Neural crest cell (in vitro differentiated cells): ENCODE data around the gene CDH18. TPM values are rescaled to one million over a fixed set of nuclear protein-coding genes. Genes with fewer than 3 reads are reported as not detected.

Experiments used
- DNase-seq: peaks from one replicate; pipeline ENCODE4 v3.0.0; 2021; ENCODE audit warnings: low read depth, mixed read lengths, low spot score
- H3K27ac Mint-ChIP-seq: one replicate; pipeline ENCODE4 v1.8.0; 2021; ENCODE audit warnings: mild to moderate bottlenecking, mixed read lengths; ENCODE audit not compliant: unreplicated experiment
- H3K27me3 Mint-ChIP-seq: 2 replicates; pipeline ENCODE4 v1.8.0; 2021; ENCODE audit warnings: low read depth, mild to moderate bottlenecking, mixed read lengths
- H3K36me3 Mint-ChIP-seq: 2 replicates; pipeline ENCODE4 v1.8.0; 2021; ENCODE audit warnings: low read depth, mild to moderate bottlenecking, mixed read lengths
- H3K4me1 Mint-ChIP-seq: 2 replicates; pipeline ENCODE4 v1.8.0; 2021; ENCODE audit warnings: mixed read lengths
- H3K4me3 Mint-ChIP-seq: one replicate; pipeline ENCODE4 v1.8.0; 2021; ENCODE audit warnings: mild to moderate bottlenecking, mixed read lengths
- H3K9me3 Mint-ChIP-seq: 2 replicates; pipeline ENCODE4 v1.8.0; 2021; ENCODE audit warnings: mixed read lengths
- total RNA-seq: library from RNA; stranded (reverse); gene quantifications from 2 replicates; pipeline ENCODE4 v1.2.1, GENCODE V29; 2021
- TF ChIP-seq, protein P1 (sequence below): fragments of 200-600 bp; sonication (generic); conservative IDR thresholded peaks from 2 replicates; pipeline ENCODE4 v1.5.0; 2021; ENCODE audit warnings: antibody characterized with exemption, mild to moderate bottlenecking

CDH18 gene
- total RNA-seq, 1 donor from 2014 or later, result 2.2 TPM

DNA sequence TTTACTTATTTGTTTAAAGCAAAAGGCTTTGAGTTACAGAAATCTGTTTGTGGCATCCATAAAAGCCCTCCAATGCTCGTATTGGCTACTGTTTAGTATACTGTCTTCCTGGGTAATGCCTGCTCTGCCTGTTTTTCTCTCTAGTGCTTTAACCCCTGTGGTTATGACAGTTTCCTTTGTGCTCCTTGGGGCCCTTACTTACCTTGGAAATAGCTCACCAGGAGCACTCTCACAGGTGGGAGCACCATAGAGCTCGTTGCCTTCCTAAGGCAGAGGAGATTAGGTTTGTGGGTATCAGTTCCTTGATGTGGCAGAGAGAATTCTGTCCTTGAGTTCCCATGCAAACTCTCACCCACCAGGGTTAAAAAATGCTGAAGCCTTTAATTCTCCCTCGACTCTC, 242.8 kb downstream of the CDH18 start:
- no peak for DNase-seq
- Mint-ChIP-seq H3K9me3 (no peaks in the 10 kb centered on the region), H3K36me3 (no peaks in the 10 kb centered on the region), H3K4me1 (no peaks in the 10 kb centered on the region), H3K27ac (no peak overlapping the region), H3K4me3 (no peak overlapping the region), H3K27me3 (no peaks in the 10 kb centered on the region)
- TF ChIP-seq, protein P1, sequence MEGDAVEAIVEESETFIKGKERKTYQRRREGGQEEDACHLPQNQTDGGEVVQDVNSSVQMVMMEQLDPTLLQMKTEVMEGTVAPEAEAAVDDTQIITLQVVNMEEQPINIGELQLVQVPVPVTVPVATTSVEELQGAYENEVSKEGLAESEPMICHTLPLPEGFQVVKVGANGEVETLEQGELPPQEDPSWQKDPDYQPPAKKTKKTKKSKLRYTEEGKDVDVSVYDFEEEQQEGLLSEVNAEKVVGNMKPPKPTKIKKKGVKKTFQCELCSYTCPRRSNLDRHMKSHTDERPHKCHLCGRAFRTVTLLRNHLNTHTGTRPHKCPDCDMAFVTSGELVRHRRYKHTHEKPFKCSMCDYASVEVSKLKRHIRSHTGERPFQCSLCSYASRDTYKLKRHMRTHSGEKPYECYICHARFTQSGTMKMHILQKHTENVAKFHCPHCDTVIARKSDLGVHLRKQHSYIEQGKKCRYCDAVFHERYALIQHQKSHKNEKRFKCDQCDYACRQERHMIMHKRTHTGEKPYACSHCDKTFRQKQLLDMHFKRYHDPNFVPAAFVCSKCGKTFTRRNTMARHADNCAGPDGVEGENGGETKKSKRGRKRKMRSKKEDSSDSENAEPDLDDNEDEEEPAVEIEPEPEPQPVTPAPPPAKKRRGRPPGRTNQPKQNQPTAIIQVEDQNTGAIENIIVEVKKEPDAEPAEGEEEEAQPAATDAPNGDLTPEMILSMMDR, result no peak

DNA sequence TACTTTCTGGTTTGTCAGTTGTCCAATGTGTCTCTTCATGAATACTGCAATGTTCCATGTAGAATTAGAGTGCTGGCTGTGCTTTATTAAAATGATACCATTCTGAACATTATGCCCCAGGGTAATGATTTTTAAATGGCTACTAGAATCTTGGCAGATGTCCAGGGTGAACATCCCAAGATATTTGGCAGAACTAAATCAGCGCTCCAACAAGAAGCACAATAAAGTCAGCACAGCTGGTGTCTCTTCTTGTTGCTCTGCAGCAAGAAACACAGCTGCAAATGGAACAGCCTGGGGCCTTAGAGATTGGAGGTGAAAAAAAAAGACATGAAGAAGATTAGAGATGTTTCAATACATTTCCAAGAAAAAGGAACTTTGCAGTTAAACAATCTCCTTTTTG, 248.3 kb downstream of the CDH18 start:
- TF ChIP-seq, protein P1, result no peak
- Mint-ChIP-seq H3K27me3 (no peaks in the 10 kb centered on the region), H3K27ac (no peak overlapping the region), H3K4me3 (no peak overlapping the region), H3K36me3 (no peaks in the 10 kb centered on the region), H3K9me3 (no peaks in the 10 kb centered on the region), H3K4me1 (no peaks in the 10 kb centered on the region)
- DNase-seq, result no peak

DNA sequence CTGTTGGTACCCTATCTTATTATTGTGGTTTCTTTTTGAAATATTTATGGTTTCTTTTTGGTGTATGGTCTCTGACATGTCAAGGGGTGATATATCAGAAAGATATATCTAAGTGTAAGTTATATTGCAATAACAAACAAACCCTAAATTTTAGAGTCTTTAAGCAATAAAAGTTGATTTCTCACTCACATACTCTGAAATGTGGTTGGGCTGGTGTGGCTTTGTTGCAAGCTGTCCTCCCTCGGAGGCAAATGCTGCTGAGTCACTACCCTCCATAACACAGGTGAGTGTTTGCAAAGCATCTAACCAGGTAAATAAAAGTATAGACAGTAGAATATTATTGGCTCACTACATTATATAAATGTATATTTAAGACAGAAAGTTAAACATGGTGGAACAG, 253.2 kb downstream of the CDH18 start:
- no peaks in the 10 kb centered on the region for H3K4me1 Mint-ChIP-seq
- H3K27me3 Mint-ChIP-seq, result no peaks in the 10 kb centered on the region
- TF ChIP-seq, protein P1, result no peak
- H3K9me3 Mint-ChIP-seq, result peaks cover 4% of the 10 kb centered on the region
- no peak overlapping the region for H3K4me3 Mint-ChIP-seq
- peaks cover 3% of the 10 kb centered on the region for H3K36me3 Mint-ChIP-seq
- DNase-seq, result no peak
- no peak overlapping the region for H3K27ac Mint-ChIP-seq

DNA sequence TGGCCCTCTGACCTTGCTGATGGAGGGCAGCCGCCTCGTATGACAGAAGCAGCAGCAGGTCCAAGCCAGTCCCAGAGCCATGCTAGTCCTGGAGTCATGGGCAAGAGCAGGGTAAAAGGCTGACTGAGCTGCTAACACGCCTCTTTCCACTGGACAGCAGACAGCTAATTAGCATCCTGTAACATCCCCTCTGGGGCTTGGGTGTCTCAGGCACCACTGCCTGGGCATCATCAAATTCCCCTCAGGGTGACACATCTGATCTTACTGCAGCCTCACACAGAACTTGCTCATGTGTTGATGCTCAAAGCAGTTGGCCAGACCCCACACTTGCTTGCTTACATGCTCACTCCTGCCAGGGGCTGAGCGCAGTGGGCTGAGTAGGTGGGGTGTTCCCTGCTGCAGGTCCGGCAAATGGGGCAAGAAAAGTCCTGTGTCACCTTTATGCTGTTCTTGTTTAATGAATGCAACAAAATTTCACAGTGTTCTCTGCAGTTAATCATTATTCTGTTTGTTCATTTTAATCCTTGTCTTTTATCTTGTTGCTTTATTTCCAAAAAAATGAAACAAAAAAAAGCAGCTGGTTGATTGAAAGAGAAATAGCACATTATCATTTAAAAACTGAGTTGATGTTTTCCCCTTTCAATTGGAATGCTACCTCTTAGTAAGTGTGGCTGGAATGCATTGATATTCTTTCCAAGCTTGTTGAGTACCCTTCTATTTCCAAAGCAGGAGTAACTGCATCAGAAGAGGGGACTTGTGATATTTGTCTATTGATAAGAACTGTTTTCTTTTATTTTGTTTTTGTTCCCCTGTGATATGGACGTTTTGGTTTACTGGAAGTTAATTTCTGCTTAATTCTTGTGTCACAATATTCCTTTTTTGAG, 254.1 kb downstream of the CDH18 start:
- no peak for DNase-seq
- Mint-ChIP-seq H3K27me3 (no peaks in the 10 kb centered on the region), H3K9me3 (peaks cover 4% of the 10 kb centered on the region), H3K27ac (no peak overlapping the region), H3K36me3 (peaks cover 3% of the 10 kb centered on the region), H3K4me1 (no peaks in the 10 kb centered on the region), H3K4me3 (no peak overlapping the region)
- TF ChIP-seq, protein P1, result no peak

DNA sequence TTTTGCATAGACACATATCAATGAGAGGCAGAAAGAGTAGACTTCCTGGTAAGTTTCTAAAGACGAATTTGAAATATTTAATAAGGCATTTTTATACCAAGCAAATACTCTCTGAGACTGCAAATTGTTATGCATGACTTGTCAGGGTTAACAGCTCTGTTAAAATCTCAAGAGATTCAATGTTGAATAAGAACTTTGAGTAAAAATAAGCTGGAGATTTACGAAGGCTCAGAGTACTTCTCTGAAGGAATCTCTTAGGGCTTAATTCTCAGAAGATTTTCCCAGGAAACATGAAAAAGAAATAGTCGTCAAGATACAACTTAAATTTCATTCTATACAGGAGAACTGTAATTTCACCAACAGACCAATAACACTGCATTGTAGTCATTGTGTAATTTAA, 259.4 kb downstream of the CDH18 start:
- no peak for DNase-seq
- peaks cover 3% of the 10 kb centered on the region for H3K36me3 Mint-ChIP-seq
- no peaks in the 10 kb centered on the region for H3K27me3 Mint-ChIP-seq
- H3K9me3 Mint-ChIP-seq, result peaks cover 9% of the 10 kb centered on the region
- H3K27ac Mint-ChIP-seq, result no peak overlapping the region
- no peaks in the 10 kb centered on the region for H3K4me1 Mint-ChIP-seq
- H3K4me3 Mint-ChIP-seq, result no peak overlapping the region
- TF ChIP-seq, protein P1, result no peak
